GM13977 (cell line): Measurements from ENCODE around the gene NPHP4.

Experiments
- DNase-seq: peaks from one replicate; pipeline ENCODE4 v3.0.0; 2012; ENCODE audit warnings: low spot score
- in situ Hi-C: fragments of 300-500 bp; cut with MboI; formaldehyde crosslinking; loops from one replicate; pipeline ENCODE4 v1.12.0; 2022; ENCODE audit warnings: low sequenced_read_pairs, low pct_unique_long_range_greater_than_20kb, mixed read lengths, inconsistent platforms; ENCODE audit not compliant: unreplicated experiment
- TF ChIP-seq, protein P1 (sequence below): IDR thresholded peaks from 2 replicates; pipeline ENCODE4 v1.5.1; 2012; ENCODE audit warnings: mild to moderate bottlenecking, control low read depth; ENCODE audit not compliant: insufficient read depth; ENCODE audit errors: extremely low read depth, missing control alignments

NPHP4 gene

DNA sequence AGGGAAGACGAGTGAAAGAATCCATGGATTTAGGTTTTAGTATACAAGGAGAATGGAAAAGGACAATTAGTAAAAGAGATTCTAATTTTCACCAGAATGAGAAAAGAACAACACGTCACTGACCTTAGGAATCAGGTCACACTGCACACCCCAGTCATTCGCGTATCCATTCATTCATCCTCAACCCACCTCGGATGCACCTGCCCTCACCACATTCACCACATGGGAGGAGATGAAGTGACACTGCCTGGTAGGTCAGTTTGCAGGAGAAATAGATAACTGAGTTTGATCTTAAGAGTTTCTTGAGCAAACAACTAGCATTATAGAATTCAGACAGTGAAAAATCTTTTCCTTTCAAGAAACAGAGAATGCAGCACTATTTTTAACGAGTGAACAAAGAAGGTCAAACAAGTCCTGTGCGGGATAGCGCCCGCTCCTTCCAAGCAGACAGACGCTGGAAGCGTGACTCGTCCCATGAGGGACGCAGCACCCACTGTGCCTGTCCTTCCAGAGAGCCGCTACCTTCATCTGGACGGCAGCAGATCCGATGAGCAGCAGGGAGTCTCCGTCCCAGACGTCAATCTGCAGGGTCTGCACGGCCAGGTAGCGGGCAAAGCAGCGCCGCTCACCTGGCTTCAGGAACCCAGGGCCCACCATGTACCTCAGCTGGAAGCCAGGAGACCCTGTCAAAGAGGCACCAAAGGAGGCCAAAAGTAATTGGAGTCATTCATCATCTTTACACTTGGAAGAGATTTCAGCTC lies 101.7 kb downstream of the NPHP4 start:
- DNase-seq = no peak
- in situ Hi-C loops = no loop called here
- TF ChIP-seq, protein P1, sequence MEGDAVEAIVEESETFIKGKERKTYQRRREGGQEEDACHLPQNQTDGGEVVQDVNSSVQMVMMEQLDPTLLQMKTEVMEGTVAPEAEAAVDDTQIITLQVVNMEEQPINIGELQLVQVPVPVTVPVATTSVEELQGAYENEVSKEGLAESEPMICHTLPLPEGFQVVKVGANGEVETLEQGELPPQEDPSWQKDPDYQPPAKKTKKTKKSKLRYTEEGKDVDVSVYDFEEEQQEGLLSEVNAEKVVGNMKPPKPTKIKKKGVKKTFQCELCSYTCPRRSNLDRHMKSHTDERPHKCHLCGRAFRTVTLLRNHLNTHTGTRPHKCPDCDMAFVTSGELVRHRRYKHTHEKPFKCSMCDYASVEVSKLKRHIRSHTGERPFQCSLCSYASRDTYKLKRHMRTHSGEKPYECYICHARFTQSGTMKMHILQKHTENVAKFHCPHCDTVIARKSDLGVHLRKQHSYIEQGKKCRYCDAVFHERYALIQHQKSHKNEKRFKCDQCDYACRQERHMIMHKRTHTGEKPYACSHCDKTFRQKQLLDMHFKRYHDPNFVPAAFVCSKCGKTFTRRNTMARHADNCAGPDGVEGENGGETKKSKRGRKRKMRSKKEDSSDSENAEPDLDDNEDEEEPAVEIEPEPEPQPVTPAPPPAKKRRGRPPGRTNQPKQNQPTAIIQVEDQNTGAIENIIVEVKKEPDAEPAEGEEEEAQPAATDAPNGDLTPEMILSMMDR = no peak

DNA sequence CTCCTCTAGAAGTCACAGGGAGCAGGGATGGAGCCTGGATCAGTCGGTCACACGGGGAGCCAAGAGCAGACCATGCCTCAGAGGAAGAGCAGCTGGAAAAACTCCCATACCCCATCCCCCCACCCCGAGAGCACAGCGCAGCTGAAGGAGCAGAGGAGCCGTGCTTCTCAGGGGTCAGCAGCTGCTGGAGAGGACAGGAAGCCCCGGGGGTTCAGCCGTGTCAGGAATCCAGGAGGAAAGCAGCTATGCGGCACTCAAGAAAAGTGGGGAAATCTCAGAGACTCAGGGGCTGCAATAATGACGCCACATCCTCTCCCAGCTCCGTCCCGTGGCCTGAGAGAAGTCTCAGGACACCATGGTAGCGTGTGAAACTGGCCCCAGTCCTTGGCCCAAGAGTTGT lies 102.3 kb downstream of the NPHP4 start:
- in situ Hi-C loops = no loop called here
- DNase-seq = no peak

DNA sequence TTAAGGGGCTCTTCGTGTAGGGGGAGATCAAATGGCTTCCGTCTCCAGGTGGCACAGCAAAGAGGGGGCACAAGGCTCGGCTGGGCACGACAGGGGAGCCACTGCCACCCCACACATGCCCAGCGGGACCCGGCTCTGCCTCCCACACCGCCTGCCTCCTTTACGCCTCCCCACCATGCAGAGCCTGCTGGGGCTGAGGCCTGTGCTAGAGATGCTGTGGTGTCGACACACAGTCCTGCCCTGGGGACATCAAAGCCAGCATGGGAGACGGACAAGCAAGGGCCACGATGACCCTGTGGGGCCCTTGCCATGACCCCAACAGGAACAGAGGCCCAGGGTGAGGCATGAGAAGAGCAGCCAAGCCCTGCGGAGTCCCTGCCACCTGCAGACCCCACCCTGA lies 102.8 kb downstream of the NPHP4 start:
- in situ Hi-C loops = no loop called here
- no peak for DNase-seq
- TF ChIP-seq, protein P1 = no peak

More for the DNA sequence above, 102.3 kb downstream of the NPHP4 start:
- TF ChIP-seq, protein P1 = no peak

DNA sequence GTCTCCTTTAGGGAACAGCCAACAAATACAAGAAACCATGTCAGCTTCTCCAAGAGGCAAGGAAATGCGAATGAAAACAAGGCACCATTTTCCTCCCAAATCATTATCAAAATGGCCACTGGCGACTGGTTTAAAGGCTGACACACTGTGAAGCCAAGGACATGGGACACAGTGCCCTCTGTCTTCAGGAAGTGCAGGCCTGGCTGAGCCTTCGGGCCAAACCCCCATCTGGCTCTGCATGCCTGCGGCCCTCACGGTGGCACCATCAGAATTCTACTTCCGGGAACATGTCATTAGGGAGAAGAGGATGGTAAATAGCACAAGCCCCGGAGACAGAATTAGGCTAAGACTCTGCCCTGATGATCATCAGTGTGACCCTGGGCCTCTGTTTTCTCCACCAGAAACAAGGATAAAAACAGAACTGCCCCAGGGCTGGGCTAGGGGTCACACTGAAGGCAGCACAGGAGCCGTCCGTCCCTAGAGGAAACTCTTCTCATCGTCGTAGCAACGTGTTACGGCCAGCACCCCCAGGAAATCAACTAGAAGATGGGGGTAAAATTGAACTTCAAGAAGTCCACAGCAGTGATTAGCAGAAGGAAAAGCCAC lies 103.5 kb downstream of the NPHP4 start:
- TF ChIP-seq, protein P1 = no peak
- no peak for DNase-seq
- in situ Hi-C loops = no loop called here

DNA sequence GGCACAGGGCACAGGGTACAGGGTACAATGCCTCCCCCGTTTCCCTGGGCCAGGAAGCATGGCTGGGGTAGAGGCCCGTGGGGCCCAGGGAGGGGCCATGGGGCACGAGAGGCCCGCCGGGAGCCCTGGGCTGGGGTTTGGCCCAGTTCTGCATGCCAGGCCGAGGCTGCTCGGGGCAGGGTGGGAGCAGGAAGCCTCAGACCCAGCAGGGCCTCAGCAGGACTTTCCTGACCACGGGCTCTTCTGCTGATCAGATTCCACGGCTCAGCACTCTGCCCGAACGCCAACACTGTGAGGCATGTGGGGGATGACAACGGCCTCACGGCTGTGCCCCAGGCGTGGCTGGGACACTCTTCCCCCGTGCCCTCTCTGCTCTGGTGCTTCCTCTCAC lies 104.3 kb downstream of the NPHP4 start:
- no peak for DNase-seq

DNA sequence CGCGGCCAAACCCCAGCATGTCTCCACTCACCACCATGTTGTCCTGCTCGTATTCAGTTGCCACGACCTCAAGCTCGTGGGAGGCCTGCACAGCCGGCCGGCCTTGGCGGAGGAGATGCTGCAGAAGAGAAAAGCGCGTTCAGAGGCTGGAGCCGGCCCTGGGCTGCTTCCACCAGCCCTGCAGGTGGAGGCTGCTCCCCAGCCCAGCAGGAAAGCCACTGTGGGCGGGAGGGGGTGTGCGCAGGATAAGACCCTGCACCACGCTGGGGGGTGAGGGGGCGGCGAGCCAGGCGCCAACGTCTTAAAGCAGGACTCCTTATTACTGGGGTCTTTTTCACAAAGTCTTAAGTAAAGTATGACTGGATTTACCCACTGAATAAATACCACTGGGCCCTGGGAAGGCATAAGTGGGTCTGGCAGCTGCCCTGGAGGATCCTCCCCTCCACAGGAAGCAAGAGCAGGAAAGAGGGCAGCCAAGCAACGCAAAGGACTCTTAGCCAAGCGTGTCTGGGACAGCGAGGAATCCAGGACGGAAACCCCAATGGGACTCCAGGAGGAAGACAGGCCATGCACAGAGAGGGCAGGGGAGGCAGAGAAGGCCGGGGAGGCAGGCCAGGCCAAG lies 104.8 kb downstream of the NPHP4 start:
- in situ Hi-C loops = no loop called here
- no peak for DNase-seq
- TF ChIP-seq, protein P1 = no peak

More for the DNA sequence above, 104.3 kb downstream of the NPHP4 start:
- in situ Hi-C loops = no loop called here
- TF ChIP-seq, protein P1 = no peak
